Left lobe of liver (tissue), 2 donors: Measurements from ENCODE around the gene ISG15. TPM values are rescaled to one million over a fixed set of nuclear protein-coding genes. Genes with fewer than 3 reads are reported as not detected.

Experiments used
- ATAC-seq: fragments of 200-7000 bp; cut with Tn5 transposase; one replicate; pipeline ENCODE4 v1.9.1; 2020; ENCODE audit warnings: mild to moderate bottlenecking, moderate library complexity
- DNase-seq: peaks from one replicate; pipeline ENCODE4 v3.0.0-alpha.2; 2020; ENCODE audit warnings: low spot score
- total RNA-seq: library from RNA; stranded (reverse); gene quantifications from one replicate; pipeline ENCODE4 v1.2.1, GENCODE V29; 2021
- donor health status: DM: no; HTN: no; CAD: no; lungs with moderate emphysema.
- donor health status: DM: no; HTN: yes; CAD: no.

The ISG15 gene
- total RNA-seq, 1 donor from 2014 or later = 26.3 TPM

DNA sequence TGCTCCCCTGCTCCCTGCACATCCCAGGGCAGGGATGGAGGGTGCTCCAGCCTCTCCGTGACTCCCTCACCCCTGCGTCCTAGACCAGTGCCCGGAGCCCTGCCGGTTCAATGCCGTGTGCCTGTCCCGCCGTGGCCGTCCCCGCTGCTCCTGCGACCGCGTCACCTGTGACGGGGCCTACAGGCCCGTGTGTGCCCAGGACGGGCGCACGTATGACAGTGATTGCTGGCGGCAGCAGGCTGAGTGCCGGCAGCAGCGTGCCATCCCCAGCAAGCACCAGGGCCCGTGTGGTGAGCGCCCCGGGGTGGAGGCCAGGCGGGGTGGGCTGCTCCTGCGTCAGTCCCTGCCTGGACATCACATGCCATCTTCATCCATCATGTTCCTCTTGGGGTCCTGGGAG is 28.6 kb downstream of the ISG15 start:
- no peak for ATAC-seq

DNA sequence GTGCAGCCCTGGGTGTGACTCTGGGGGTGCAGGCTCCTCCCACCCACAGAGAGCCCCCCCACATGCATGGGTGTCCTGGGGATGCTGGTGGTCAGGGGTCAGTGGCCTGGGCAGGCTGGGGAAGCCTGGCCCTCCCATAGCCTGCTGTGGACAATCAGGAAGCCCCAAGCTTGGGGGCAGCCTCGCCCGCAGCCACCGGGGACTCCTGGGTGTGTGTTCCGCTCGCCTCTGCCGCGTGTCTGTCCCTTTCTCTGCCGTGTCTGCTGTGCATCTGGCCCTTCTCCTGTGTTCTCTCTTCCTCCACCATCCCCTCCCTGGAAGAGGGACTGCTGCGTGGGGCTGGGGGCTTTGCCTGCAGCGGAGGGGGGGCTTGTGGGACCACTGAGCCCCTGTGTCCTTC is 29.5 kb downstream of the ISG15 start:
- ATAC-seq = no peak
- DNase-seq = no peak

More for the DNA sequence above, 28.6 kb downstream of the ISG15 start:
- no peak for DNase-seq

DNA sequence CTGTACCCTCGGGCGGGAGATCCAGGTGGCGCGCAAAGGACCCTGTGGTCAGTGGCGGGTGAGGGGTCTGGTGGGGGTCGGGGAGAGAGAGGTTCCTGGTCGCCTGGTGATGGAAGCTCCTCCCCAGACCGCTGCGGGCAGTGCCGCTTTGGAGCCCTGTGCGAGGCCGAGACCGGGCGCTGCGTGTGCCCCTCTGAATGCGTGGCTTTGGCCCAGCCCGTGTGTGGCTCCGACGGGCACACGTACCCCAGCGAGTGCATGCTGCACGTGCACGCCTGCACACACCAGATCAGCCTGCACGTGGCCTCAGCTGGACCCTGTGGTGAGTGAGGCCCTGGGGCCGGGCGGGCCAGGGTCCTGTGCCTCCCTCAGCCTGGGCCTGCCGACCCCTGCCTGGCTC is 30.1 kb downstream of the ISG15 start:
- no peak for ATAC-seq
- DNase-seq = no peak

DNA sequence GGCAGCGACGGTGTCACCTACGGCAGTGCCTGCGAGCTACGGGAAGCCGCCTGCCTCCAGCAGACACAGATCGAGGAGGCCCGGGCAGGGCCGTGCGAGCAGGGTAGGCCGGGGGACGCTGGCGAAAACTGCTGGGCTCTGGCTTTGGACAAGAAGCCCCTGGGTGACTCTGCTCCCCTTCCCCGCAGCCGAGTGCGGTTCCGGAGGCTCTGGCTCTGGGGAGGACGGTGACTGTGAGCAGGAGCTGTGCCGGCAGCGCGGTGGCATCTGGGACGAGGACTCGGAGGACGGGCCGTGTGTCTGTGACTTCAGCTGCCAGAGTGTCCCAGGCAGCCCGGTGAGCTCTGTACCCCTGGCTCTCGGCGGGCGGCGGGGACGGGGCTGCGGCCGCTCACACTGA is 30.6 kb downstream of the ISG15 start:
- no peak for ATAC-seq
- no peak for DNase-seq

DNA sequence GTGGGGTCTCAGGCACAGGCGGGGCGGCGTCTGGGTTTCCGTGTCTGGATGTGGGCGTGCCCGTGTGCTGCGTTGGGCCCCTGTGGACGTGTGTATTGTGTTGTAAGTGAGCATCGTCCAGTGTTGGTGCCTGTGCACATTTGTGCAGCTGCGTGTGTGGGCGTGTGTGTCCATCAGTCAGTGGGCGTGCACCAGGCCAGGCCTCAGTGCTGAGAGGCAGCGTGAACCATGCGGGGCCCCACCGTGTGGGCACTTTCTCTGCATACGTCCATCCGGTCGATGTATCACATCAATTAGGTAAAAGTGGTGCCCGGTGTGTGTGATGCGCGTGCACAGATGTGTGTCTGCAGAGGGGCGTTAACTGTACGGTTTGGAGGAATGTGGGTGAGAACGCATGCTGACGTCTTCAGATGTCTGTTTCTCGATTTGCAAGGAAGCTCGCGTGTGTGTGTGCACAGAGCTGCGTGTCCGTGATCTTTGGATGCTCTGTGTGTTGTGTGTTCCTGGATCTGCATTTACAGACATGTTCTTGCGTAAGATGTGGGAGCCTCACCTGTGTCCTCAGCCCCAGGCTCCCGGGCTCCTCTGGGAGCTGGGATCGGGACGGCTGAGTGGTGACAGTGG is 31.3 kb downstream of the ISG15 start:
- DNase-seq = no peak
- ATAC-seq = no peak

DNA sequence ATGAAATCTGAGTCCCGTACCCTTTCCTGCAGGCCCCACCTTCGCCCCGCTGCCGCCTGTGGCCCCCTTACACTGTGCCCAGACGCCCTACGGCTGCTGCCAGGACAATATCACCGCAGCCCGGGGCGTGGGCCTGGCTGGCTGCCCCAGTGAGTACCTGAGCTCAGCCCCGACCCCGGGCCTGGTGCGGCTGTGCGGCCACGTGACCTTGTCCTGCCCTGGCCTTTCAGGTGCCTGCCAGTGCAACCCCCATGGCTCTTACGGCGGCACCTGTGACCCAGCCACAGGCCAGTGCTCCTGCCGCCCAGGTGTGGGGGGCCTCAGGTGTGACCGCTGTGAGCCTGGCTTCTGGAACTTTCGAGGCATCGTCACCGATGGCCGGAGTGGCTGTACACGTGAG is 31.8 kb downstream of the ISG15 start:
- ATAC-seq (no peak), DNase-seq (no peak)

DNA sequence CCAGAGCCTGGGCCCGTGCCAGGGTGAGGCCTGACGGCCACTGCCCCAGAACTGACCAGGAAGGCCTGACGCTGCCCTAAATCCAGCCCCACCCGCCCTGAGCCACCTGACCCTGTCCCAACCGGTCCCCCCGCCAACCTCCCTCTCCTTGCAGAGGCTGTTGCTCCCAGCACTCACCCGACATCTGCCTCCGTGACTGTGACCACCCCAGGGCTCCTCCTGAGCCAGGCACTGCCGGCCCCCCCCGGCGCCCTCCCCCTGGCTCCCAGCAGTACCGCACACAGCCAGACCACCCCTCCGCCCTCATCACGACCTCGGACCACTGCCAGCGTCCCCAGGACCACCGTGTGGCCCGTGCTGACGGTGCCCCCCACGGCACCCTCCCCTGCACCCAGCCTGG is 32.9 kb downstream of the ISG15 start:
- no peak for DNase-seq
- ATAC-seq = no peak

DNA sequence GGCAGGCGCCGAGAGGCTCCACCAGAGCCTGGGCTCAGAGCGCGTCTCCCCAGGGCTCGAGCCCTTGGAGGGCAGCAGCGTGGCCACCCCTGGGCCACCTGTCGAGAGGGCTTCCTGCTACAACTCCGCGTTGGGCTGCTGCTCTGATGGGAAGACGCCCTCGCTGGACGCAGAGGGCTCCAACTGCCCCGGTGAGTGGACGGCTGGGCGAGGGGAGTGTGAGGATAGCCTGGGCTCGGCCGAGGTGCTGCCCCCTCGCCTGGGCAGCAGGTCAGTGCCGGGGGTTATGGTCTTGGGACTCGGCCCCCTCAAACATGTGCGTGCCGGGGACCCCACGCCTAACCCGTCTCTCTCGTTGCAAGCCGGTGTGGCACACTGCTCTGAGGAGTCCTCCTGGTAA is 33.5 kb downstream of the ISG15 start:
- DNase-seq = no peak
- ATAC-seq = no peak

DNA sequence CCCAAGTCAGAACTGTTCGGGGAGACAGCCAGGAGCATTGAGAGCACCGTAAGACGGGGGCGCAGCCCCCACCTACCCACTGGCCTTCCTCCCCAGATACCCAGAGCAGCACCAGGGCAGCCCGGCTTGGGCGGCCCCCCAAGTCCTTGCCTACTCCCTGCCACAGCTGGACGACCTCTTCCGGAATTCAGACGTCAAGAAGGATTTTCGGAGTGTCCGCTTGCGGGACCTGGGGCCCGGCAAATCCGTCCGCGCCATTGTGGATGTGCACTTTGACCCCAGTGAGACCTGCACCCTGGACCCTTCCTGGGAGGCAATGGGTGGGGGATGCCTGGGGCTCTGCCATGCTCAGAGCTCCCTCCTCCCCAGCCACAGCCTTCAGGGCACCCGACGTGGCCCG is 34.1 kb downstream of the ISG15 start:
- DNase-seq (no peak), ATAC-seq (no peak)

DNA sequence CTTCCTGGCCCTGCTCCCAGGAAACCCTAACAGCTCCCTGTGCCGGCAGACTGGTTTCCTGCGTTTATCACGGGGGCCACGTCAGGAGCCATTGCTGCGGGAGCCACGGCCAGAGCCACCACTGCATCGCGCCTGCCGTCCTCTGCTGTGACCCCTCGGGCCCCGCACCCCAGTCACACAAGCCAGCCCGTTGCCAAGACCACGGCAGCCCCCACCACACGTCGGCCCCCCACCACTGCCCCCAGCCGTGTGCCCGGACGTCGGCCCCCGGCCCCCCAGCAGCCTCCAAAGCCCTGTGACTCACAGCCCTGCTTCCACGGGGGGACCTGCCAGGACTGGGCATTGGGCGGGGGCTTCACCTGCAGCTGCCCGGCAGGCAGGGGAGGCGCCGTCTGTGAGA is 34.7 kb downstream of the ISG15 start:
- ATAC-seq (no peak), DNase-seq (no peak)

DNA sequence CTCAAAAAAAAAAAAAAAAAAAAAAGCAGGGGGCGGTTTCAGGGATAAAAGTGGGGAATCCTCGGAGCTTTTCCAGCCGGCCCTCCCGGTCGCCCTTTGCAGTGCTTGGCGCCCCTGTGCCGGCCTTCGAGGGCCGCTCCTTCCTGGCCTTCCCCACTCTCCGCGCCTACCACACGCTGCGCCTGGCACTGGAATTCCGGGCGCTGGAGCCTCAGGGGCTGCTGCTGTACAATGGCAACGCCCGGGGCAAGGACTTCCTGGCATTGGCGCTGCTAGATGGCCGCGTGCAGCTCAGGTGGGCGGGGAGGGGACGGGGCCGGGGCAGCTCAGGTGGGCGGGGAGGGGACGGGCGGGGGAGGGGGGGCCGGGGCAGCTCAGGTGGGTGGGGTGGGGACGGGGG is 35.5 kb downstream of the ISG15 start:
- no peak for DNase-seq
- no peak for ATAC-seq

DNA sequence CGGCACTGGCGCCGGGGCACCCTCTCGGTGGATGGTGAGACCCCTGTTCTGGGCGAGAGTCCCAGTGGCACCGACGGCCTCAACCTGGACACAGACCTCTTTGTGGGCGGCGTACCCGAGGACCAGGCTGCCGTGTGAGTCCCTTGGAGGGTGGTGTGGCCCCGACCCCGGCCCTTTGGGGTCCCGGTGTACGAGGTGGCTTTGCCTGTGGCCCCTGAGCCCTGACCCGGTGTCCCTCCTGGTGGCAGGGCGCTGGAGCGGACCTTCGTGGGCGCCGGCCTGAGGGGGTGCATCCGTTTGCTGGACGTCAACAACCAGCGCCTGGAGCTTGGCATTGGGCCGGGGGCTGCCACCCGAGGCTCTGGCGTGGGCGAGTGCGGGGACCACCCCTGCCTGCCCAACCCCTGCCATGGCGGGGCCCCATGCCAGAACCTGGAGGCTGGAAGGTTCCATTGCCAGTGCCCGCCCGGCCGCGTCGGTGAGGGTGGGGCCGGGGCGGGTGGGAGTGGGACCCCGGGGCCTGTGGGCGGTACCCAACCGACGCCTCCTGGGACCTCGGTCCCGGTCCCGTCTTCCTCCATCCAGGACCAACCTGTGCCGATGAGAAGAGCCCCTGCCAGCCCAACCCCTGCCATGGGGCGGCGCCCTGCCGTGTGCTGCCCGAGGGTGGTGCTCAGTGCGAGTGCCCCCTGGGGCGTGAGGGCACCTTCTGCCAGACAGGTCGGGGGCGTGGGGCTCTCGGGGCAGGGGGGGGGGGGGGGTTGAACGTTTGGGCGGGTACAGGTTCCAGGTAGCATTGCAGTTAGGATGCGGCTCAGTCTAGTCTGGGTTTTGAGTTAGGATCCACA is 36.2 kb downstream of the ISG15 start:
- ATAC-seq (no peak), DNase-seq (no peak)

DNA sequence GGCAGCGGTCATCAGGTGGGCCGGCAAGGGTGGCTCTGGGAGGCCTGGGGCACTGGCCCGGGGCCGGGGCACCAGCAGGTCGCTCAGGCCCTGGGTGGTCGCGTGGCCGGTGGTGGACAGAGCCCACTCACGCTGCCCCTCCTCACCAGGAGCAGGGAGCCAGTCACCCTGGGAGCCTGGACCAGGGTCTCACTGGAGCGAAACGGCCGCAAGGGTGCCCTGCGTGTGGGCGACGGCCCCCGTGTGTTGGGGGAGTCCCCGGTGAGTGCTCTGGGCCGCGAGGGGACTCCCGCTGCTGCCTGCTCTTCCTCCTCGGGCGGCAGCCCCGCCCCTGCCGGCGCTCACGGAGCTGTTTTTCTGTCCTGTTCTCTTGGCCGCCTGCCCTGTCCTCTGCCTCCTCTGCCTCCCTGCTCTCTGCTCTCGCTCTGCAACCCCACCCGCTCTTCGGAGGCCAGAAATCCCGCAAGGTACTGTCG is 37.3 kb downstream of the ISG15 start:
- ATAC-seq = no peak
- no peak for DNase-seq

DNA sequence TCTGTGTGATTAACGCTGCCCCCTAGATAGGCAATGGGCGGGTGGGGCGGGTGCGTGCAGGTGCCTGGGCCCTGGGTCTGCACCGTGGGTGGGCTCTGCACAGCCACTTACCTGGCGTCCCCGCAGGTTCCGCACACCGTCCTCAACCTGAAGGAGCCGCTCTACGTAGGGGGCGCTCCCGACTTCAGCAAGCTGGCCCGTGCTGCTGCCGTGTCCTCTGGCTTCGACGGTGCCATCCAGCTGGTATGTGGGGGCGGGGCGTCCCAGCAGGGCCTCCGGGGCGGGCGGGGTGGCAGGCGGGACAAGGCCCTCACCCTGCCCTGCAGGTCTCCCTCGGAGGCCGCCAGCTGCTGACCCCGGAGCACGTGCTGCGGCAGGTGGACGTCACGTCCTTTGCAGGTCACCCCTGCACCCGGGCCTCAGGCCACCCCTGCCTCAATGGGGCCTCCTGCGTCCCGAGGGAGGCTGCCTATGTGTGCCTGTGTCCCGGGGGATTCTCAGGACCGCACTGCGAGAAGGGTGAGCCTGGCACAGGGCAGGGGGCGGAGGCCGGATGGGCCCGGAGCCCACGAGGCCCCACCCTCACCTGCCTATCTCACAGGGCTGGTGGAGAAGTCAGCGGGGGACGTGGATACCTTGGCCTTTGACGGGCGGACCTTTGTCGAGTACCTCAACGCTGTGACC is 38.0 kb downstream of the ISG15 start:
- DNase-seq (no peak), ATAC-seq (no peak)

DNA sequence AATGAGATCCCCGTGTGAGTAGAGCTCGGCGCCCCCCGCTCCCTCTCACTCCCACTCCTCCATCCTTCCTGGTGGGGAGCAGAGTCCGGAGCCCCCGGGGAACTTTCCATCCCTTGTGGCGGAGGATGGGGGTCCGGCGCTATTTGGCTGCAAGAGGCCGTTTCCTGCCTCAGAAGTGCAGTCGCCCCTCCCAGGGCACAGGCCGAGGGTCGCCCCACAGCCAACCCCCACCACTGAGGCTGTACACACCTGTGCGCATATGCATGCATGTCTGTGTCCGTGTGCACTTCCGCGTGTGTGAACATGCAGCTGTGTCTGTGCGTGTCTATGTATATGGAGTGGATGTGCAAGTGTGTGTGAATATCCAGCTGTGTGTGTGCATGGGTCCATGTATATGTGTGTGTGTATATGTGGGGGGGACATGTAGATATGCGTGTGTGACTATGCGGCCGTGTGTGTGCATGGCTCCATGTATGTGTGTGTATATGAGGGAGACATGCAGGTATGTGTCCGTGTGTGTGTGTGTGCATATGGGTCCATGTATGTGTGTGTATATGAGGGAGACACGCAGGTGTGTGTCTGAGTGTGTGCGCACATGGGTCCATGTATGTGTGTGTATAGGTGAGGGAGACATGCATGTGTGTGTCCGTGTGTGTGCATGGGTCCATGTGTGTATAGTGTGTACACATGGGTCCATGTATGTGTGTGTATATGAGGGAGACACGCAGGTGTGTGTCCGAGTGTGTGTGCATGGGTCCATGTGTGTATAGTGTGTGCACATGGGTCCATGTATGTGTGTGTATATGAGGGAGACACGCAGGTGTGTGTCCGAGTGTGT is 38.9 kb downstream of the ISG15 start:
- DNase-seq (no peak), ATAC-seq (no peak)

DNA sequence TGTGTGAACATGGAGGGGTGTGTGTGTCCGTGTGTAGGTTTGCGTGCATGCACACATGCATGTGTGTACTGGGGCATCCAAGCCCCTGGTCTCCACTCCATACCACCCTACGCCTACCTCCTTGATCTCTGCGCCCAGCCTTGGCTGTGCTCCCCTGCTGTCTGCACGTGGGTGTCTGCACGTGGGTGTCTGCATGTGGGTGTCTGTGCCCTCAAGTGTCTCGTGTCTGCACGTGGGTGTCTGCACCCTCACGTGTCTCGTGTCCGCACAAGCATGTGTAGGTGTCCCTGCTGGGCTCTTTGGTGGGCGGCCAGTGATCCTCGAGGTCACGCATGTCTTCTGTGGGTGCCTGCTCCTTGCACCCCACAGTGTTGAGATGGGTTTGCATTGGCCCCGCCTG is 39.7 kb downstream of the ISG15 start:
- DNase-seq (no peak), ATAC-seq (no peak)

DNA sequence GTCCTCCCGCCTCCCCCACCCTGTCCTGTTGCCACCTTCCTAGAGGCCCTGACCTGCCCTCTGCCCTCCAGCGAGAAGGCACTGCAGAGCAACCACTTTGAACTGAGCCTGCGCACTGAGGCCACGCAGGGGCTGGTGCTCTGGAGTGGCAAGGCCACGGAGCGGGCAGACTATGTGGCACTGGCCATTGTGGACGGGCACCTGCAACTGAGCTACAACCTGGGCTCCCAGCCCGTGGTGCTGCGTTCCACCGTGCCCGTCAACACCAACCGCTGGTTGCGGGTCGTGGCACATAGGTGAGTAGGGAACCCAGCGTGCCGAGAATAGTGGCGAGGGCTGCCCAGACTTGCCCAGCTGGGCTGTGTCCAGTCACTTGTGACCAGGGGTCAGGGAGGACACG is 40.4 kb downstream of the ISG15 start:
- no peak for ATAC-seq
- no peak for DNase-seq

DNA sequence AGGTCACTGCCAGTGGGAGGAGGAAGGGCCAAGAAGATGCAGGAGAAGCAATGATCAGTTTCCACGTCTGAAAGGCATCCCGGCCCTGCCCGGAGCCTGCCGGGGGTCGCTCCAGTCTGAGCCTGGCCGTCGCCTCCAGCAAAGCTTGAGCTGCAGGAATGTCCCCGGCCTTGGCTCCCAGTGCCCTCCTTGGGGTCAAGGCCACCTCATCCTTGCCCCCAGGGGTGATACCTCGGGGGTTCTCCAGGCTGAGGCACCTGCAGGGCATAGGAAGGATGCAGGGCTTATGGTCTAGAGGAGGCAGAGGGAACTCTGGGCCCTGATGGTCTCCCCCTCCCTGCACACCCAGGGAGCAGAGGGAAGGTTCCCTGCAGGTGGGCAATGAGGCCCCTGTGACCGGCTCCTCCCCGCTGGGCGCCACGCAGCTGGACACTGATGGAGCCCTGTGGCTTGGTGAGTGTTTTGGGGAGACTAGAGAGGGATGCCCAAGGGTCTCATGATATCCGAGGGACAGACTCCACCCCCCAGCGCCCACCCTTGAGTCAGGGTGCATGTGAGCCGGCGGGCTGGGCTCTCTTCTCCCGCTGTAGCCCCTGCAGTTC is 40.9 kb downstream of the ISG15 start:
- no peak for DNase-seq
- ATAC-seq = no peak

DNA sequence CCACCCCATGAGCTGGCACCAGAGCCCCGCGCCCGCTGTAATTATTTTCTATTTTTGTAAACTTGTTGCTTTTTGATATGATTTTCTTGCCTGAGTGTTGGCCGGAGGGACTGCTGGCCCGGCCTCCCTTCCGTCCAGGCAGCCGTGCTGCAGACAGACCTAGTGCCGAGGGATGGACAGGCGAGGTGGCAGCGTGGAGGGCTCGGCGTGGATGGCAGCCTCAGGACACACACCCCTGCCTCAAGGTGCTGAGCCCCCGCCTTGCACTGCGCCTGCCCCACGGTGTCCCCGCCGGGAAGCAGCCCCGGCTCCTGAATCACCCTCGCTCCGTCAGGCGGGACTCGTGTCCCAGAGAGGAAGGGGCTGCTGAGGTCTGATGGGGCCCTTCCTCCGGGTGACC is 41.7 kb downstream of the ISG15 start:
- no peak for DNase-seq
- no peak for ATAC-seq

DNA sequence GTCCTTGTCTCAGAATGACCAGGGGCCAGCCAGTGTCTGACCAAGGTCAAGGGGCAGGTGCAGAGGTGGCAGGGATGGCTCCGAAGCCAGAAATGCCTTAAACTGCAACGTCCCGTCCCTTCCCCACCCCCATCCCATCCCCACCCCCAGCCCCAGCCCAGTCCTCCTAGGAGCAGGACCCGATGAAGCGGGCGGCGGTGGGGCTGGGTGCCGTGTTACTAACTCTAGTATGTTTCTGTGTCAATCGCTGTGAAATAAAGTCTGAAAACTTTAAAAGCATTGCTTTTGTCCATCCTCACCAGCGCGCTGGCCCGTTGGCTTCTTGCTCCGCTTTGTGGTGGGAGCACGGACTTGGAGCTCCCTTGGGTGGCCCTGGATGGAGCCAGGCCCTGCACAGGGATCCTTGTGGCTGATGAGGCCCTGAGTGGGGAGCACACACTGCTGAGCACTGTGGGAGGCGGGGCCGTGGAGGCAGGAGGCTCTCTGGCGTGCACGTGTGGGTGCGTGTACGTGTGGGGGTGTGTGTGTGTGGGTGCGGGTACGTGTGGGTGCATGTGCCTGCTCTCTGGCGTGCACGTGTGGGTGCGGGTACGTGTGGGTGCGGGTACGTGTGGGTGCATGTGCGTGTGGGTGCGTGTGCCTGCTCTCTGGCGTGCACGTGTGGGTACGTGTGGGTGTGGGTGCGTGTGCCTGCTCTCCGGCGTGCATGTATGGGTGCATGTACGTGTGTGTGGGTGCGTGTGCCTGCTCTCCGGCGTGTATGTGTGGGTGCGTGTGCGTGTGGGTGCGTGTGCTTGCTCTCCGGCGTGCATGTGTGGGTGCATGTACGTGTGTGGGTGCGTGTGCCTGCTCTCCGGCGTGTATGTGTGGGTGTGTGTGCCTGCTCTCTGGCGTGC is 42.8 kb downstream of the ISG15 start:
- ATAC-seq = no peak
- DNase-seq = no peak
